Measurements from ENCODE around the gene POLD4.

The POLD4 gene

DNA sequence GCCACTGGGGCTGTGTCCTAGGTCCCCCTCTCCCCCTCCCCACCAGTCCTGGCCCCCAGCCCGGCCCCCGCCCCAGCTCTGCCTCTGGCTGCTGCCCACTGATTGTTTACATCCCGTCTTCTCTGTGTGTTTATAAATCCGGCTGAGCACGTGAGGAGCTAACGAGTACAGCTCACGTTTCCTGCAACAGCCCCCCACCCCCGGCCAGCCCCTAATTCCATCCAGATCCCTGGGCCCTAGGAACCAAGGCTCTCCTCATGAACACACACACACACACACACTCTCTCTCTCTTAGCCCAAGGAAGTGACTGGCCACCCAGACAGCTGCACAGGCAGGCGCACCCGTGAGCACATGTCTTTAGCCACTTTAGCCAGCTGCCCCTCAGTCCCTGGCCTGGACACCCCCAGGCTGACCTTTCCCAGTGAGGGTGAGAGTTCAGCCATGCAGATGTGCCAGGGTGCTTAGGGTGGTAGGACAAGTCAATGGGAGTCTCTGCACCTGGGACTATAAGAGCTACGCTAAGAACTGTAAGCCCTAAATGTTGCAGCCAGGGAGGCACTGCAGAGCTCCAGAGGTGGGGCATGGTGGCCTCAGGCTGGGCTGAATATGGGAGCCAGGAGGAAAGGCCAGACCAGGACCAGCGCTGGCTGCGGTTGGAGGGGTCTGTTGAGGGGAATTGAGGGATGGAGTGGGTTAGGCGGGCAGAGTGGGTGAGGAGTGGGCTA is 17.2 kb upstream of the POLD4 start:
- DNase-seq (ENCODE audit: low spot score) = no peak

DNA sequence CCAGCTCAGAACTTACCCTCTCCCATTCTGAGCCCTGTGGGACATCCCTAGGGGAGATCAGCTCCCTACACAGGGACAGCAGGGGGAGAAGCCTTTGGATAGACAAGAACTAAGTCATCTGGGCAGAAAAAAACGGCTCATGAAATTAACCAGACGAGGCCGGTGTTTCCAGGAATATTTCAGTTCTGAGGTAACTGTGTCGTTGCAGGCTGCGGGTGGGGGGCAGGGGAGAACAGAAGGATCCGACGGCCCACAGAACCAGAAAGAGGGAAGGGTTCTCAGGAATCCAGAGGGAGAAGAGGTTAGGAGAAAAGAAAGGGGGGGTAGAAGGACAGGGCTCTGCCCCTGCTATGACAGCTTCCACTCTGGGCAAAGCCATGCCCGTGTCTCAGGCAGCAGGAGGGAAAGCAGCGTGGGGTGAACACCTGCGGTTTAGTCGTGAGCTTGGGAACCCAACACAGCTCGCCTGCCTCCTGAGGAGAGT is 16.5 kb upstream of the POLD4 start:
- no peak for DNase-seq (ENCODE audit: low spot score)

DNA sequence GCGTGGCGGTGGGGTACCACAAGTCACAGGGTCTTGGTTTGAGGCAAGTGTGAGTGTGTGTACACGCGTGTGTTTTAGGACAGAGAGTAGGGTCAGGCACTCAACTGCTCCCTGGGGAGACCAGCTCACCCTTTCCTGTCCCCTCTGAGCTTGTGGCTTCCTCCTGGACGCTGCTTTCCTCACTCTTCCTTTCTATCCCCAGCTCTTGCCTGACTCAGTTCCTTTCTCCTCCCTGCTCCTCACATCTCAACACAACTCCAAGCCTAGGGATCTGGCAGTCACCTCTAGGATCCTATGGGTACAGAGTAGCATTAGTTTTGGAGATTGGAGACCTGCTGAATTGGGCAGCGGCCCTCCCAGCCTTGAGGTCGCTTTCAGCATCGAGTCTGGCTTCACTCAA is 15.9 kb upstream of the POLD4 start:
- DNase-seq (ENCODE audit: low spot score) = no peak

DNA sequence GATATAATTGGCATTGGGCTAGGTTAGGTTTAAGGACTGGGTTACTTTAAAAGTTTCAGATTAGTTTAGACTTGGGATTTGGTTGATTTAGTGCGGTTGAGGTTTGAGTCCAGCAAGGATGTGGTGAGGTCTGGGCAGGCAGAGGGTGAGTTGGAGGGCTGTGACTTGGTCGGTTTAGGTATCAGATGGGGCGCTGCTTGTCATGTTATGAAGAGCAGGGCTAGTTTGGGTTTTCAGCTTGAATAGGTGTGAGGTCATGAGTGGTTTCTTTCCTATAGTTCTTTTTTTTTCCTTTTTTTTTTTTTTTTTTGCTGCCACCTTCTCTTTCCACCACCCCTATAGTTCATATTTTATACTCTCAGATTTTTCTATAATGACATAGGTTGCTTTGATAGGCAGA is 15.3 kb upstream of the POLD4 start:
- no peak for DNase-seq (ENCODE audit: low spot score)

DNA sequence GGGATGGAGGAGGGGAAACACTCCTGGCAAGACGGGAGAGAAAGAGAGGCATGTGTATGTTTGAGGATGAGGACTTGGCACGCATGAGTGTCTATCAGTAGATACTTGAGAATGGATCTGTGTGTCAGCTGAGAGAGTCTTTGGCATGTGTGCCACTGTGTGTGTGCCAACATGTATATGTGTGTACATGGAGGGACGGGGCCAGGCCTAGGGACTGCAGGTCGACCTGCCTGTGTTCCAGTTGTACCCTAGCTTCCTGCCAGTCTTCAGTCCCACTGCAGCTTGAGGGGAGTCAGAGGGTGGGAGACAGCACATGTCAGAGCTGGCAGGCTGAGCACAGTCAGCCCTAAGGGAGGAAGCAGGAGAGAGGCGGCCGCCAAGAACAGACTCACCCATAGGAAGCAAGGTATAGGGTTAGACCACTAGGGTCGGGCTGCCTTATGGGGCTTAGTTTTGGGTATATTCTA is 14.4 kb upstream of the POLD4 start:
- no peak for DNase-seq (ENCODE audit: low spot score)

DNA sequence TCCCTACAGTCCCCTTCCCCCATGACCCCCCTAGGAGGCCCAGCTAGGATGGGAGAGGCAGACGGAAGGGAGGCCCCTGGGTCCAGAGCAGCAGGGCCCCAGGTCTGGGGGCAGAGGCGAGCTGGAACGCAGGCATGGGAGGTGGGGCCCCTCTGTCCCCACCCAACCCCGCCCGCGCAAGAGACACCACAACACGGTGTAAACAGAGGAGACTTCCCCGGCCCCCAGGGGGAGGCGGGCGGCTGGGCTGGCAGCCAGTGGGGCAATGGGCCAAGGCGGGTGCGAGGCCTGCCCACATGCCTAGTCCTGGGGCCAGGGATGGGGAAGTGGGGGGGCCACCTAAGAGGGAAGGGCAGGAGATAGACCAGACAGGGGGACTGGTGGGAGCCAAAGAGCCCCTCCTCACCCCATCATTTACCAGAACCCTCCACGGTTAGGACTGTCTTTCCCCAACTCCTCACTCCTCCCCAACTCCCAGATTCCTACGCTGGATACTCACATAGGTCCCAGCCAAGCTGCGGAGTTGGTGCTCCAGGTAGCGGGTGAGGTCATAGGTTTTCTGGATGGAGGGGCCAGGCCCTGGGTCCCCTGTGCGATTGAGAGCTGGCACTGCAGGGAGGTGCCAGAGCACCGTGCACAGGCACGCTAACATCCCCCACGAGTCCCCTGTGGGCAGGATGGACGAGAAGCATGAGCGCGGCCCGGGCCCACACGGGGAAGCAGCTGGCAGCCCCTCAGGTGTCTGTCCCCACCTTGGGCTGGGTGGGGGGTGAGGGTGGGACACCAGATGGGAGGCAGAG is 13.8 kb upstream of the POLD4 start:
- no peak for DNase-seq (ENCODE audit: low spot score)

DNA sequence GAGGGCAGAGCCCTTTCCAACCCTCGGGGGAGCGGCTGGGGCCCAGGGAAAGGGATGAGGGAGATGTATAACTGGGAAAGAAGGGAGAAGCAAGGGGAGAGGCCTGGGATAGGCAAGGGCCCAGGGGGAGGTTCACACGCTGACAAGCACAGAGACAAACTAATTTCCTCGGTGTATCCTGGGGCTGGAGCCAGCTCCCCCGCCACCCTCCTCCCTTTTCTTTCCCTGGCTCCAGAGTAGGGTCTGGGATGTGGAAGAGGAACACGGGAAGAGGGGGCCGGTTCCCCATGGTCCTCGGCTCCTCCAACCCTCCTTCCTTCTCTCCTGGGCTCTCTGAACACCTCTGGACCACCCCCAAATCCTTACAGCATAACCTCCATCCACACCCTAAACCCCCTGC is 13.2 kb upstream of the POLD4 start:
- no peak for DNase-seq (ENCODE audit: low spot score)

DNA sequence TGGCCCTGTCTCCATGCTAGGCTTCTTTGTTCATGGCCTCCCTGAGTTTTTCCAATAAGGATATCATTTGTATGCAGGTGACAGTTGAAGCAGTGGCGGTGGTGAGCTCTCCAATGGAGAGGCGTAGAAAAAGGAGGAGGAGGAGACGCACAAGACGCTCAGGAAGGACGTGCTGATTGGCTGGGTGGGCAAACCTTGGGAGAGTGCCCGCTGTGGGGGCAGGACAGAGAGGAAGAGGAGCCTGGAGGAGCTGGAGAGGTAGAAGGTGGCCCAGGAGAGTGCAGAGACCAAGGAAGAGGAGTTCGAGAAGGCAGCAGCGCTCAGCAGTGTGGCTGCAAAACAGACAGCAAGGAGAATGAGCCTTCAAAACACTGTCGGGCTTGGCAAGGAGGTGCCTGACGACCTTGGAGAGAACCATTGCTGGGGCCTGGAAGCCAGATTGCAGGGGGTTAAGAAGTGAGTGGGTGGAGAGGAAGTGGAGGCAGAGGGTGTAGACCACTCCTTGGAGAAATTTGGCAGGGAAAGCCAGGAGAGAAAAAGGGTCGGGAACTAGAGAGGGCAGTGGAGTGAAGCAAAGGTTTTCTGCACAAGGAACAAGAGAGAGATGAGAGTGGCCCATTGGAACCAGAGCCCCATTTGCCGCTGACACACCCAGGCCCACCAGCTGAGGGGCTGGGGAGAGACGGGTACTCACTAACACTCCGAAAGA is 12.5 kb upstream of the POLD4 start:
- DNase-seq (ENCODE audit: low spot score) = no peak

DNA sequence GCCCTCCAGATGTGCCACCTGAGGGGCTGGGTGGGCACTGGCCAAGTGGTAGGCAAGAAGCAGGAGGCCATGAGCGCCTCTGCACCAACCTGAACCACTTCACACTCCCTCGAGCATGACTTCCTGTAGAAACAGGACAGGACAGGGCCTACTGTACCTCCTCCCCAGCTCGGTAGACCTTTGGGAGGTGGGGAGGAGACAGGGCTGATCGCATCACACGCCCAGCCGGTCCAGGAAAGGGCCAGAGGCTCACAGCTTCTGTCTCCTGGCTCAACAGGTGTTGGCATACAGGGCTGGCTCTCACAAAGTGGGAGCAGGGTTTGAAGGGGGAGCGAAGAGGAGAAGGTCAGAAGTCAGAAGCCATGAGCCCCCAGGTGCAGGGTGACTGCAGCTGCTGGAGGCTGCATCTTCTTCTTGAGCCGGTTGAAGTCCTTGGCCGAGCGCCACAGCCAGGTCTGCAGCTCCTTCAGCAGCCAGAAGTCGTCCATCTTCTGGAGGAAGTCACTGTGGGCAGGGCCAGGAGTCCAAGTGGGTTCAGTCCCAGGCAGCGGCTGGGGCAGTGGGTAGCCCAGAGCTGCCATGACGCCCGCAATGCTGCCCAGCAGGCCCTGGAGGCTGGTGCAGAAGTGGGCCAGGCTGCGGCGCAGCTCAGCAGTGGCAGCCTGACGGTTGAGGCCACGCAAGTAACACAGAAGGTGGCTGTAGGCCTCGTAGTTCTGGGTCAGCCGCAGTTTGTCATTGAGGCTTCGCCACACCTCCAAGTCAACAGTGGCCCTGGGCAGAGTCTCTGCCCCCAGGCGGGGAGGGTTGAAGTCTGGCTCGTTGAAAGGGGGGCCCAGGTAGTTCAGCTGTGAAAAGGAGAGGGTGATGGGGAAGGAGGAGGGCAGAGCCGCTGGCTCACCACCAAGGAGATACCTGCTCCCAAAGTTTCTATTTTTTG is 11.7 kb upstream of the POLD4 start:
- no peak for DNase-seq (ENCODE audit: low spot score)

DNA sequence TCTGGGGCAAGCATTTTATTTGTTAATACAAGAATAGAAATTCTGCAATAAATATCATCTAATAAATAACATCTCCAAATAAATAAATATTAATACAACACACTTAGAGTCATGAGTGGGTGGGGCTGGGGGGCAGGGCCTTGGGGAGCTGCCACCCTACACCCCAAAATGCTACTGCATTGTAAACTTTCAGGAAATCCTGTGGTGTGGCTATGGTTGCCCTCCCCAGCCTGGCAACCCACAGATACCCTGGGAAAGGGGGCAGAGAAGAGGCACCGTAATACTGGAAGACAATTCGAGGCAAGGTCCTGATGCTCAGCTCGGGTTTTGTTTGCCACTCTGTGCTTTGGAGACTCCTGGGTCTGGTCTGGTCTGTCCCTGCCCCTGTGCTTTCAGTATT is 10.8 kb upstream of the POLD4 start:
- DNase-seq (ENCODE audit: low spot score) = no peak

DNA sequence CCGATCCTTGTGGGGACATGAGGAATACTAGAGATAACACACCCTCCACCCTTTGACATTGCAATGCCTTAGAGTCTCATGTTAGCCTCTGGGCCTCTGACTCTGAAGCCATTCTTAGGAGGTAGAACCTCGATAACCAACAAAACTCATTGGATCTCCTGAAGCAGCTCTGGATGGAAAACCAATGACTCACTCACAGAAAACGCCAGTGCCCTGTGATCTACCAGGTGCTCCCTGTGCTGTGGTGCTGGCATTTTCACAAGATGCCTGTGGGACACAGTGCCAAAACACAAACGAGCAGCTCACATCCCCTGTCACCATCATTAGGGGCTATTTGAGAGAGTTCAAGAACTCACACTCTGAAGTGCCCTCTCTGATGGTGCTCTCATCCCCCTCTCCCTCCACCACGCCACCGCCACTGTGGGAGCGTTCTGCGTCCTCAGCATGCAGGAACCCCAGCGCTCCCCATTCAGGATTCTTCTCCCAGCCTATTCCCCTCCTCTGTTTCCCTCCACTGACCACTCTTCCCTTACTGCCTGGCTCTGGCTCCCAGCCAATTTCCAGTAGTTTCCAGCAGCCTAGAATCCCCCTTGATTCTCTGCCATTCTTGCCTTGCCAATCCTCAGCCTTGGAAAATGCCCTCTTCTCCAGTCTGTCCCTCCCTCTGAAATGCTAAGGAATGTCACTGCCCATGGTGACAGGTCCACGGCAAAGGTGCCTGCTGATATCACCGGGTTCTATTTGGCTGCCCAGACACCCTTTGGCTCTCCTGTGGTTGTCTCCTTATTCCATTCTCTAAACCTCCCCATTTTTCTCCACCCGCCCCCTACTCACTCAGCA is 4.7 kb upstream of the POLD4 start:
- no peak for DNase-seq (ENCODE audit: low spot score)

DNA sequence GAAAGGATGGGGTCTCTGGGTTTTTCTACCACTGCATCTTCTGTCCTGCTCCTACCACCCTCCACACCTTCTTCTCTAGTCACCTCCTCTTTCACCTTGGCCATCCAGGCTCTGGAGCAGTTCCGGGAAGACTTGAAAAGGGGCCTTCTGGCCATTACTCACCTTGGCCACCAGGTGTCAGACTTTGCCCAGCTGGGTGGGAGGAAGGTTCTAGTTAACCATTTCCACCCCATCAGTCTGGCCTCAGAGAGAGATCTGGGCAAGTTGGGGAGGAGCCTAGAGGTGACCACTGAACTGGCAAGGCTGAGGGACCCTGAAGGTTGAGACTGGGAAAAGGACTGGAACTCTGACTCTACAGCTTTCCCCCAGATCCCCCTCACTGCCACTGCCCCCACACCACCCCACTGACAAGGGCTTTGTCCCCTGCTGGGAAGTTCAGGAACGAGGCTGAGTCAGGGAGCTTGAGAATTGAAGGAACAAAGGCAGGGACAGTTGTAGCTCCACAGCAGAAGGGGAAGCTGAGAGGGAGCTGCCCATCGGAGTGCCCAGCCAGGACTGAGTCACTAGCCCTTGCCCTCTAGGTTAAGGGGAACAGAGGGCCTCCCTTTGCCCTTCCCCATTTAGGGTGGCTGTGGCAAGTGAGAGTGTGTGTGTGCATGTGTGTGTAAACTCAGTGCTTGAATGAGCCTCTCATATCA is 3.7 kb upstream of the POLD4 start:
- peak; percentile 85 for DNase-seq (ENCODE audit: low spot score)

DNA sequence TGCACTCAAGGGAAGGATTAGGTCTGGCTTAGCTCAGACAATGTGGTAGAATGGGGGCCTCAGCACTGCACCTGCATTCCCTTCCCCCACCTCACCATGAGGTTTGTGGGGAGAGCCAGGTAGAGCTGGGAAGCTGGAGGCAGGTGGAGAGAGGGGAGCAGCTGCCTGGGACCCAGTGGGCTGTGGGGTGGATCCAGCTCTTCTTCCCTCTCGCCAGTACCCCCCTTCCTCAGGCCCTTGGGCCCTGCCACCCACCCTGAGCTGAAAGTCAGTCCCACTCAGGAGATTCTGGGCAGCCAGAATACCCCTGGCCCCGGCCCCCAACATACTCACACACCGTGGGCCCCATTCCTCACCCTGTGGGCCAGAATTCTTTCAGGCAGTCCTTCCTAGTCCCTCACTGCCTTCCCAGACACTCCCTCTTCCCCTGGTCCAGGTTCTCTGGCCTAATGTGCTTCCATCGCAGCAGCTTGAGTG is 3.1 kb upstream of the POLD4 start:
- no peak for DNase-seq (ENCODE audit: low spot score)

DNA sequence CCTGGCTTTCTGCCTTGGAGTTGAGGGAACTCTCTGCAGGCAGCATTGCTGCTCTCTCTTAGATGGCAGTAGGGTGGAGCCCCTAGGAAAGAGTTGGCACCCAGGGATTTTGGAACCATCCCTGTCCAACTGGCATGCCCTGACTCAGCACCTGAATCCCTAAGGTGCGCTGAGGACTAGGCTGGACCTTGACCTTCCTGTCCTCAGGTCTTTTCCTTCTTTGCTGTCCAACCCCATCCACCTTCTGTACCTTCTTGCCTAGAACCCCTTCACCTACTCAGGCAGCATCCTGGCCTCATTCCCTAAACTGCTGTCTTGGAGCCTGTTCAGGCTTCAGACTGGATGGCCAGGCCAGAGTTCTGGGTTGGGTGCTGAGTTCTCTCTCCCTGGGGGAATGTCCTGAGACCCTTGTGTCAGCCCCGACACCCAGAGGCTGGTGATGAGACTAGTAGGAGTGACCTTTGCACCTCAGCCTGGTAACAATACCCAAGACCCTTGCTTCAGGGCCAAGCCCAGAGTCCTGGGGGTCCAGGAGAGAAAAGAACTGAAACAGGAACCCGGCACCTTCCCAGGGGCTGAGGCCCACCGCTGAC is 2.5 kb upstream of the POLD4 start:
- no peak for DNase-seq (ENCODE audit: low spot score)

DNA sequence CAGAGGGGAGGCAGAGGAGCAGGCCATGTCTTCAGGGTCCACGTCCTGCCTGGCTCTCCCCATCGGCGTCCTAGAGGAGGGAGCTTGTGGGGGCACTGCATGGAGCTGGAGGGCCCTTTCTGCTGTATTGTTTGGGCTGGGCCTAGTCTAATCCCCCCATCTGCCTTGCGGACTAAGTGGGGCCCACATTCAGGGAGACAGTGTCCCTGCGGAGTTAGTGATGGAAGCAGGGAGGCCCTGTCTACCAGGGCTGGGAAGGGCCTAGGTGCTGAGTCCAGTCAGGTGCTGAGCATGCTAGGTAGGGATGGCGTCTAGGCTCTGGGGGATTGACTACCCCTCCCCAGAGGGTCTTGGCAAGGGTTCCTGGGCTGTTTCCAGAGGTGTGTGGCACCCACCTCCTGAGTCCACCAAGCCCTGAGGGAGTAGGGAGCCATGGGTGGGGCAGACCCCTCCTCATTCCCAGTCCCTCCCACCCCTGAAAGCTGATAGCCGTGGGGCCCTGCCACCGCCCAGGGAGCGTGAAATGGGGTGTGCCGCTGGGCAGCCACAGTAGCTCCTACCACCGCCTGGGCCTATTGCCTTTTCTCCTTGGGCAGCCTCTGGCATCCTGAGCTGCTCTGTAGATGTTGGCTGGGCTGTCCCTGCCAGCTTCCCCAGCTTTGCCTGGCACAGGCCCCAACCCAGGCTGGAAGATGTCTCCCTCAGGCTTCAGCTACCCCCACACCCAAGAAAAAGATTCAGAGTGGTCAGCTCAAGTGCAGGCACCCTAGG is 1.9 kb upstream of the POLD4 start:
- DNase-seq (ENCODE audit: low spot score) = no peak

DNA sequence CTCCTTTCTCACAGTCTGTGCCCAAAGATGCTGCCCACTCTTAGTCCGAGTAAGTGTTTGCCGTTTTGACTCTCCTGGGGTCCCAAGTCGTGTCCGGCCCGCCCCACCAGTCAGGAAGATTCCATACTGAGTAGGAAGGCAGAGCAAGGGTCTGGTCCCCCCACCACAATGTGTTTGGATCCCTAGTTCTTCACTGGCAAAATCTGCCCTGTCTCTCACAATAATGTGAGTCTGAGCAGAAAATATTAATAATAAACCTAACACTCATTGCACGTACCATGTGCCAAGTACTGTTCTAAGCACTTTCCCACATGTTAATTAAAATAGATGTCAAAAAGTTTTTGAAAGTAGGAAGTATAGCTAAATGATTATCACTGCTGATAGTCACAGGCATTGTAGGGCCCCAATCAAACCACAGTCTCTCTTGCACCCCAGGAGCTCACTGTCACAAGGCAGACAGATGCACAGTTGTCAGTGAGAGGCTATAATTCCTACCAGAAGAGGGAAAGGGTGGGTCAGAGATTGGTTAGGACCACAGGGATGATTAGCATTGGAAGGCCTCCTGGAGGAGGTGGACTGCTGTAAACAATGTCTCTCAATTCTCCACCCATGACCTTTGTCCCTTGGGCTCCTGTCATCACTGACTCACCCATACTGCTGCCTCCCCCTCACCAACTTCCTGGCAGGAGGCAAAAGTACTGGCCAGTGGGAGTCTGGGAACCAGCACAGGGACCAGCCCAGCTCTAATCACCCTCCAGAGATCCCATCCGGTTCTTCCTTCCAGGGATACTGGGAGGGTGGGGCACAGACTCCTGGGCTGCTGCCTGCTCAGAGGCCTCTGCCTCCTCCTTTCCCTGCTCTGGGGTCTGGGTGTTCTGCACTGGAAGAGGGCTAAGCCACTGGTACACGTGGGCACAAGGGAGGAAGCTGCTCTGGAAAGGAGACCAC is 1.0 kb upstream of the POLD4 start:
- DNase-seq (ENCODE audit: low spot score) = peak; percentile 97

DNA sequence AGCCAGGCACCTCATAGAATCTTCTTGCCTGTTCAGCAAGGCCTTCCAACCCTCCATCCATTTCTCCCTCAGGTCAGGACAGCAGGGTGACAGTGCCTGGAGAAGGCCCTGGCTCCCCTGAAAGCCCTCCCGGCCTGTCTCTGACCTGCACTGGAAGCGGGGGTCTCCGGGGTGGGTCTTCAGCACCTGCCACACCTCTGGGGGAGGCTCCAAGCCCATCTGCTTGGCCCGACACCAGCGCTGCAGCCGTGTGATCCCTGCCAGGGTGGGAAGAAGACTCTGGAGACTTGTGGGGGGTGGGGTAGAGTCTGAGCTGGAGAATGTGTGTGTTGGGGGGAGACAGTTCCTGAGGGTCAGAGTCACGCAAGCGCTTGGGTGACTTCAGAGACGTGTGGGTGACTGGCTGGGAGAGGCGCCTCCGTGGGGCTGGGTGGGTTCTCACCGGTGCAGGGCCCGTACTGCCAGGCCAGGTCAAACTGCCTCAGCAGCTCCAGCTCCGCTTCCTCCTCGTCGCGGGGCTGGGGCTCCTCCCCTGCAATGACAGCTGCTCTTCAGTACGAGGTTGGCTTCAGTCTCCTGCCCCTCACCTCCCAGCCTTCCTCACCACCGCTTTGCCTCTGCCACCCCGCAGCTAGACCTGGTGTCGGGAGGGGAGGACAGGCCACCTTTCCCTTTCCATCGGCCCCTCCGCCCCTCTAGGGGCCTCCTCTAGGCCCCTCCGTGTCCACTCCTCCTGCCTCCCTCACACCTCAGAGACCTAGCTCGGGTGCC is 615 bp downstream of the POLD4 start:
- DNase-seq (ENCODE audit: low spot score) = no peak
